ENCODE data around the gene SNIP1. TPM values are rescaled to one million over a fixed set of nuclear protein-coding genes. Genes with fewer than 3 reads are reported as not detected.
"Not testable (repeated sequence)": the region's sequence is repeated elsewhere in the genome, so short reads cannot be mapped to it uniquely, and the experiment has no call there.

The SNIP1 gene, protein sequence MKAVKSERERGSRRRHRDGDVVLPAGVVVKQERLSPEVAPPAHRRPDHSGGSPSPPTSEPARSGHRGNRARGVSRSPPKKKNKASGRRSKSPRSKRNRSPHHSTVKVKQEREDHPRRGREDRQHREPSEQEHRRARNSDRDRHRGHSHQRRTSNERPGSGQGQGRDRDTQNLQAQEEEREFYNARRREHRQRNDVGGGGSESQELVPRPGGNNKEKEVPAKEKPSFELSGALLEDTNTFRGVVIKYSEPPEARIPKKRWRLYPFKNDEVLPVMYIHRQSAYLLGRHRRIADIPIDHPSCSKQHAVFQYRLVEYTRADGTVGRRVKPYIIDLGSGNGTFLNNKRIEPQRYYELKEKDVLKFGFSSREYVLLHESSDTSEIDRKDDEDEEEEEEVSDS
- 10.6 and 18.6 TPM in 2 replicates for total RNA-seq (2014; rRNA removed)
- polyA plus RNA-seq (2012): 5.8 TPM

DNA sequence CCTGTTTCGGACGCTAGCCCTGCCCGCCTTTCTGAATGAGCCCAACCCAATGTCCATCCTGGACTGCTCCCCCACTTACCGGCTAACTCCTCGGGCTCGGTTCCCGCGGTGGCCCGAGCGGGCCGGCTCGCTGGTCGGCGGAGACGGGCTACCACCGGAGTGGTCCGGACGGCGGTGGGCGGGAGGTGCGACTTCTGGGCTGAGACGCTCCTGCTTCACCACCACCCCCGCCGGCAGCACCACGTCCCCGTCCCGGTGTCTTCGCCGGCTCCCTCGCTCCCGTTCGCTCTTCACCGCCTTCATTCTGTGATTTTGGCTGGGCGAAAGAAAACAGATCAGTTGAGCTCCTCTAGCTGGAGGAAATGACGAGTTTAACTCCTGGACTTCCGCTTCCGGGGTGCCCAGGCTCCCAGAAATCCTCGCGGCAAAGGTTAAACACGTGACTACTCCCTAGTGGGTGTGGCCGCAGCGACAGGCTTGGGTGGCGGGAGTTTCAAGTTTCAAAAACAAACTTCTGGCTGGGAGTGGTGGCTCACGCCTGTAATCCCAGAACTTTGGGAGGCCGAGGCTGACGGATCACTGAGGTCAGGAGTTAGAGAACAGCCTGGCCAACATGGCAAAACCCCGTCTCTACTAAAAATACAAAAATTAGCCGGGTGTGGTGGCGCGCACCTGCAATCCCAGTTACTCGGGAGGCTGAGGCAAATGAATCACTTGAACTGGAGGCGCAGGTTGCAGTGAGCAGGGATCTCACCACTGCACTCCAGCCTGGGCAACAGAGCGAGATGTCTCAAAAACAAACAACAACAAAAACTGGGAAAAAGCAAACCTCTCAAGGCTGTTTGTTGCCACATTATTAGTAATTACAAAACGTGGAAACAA is at the start of gene SNIP1:
Gene SNIP1 (minus strand): TSS at position 367 of the 882 bp plus-strand sequence. CDS start 64 bp downstream, at position 303.
- DNase-seq (ENCODE audit: low read depth): peak; percentile 92

DNA sequence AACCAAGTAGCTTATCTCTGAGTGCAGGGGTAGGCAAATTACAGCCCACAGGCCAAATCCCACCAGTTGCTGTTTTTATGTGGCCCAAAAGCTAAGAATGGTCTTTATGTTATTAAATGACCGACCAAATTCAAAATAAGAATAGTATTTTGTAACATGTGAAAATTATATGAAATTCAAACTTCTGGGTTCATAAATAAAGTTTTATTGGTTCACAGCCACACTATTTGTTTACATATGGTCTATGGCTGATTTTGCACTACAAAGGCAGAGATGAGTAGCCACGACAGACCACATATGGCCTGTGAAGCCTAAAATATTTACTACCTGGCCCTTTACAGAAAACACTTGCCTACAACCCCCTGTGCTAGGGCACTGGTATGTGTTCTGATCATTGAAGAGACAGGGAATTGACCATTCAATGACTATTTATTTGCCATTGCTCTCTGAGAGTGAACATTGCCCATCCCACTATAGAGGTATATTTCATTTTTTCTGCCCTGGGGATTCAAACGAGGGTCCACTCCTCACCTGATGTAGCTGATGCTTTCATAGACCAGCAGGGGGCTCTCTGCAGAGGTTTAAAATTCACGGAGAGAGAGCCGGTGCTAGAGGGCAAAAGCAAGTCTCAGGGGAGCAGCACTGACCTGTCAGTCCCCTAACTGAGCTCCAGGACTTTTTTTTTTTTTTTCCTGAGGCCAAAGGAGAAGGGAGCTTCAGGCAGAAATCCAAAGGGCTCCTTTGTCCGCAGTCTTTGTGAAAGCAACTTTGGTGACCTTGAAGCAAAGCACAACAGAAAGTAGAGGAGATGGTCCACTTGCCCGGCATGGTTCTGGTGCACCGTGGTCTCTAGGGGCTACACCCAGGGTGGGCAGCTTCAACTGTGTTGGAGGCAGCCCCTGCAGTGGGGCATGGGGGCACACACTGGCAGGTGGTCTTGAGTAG is 48.9 kb upstream of the SNIP1 start:
- DNase-seq (ENCODE audit: low read depth): peak; percentile 34

DNA sequence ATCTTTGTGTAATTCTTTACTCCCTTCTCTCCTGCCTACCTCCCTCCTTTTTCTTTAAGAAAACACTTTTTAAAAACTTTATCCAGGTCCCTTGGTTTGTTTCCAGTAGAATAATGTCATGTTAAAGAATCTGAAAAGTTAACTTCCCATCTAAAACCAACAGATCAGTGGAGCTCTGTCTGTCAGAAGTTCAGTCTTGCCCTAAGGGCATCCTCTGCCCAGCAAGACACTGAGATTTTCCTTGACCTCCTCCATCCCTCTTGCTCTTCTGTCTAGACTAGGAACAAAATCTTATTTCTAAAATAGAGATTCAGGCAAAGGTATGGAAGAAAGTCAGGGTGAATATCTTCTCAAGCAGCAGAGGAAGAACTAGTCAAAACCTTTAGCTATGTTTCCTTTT is 47.3 kb upstream of the SNIP1 start:
- no peak for DNase-seq (ENCODE audit: low read depth)

DNA sequence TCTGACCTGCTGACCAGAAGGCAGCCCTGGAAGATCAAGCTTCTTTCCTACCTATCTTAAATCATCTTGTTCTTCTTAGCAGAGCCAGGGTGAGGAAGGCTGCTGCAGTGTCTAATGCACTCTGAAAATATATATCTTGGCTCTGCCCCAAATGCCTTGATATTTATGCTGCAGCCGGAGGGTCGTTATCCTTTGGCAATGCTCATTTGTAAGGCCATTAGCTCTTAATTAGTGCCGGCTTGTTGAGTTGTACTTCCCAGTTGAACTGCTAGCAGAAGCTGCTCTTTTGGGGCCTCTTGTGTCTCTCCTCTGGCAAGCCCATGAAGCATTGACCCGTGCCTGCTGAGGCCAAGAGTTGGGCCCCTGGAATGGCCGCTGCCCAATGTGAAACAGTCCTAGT is 45.8 kb upstream of the SNIP1 start:
- DNase-seq (ENCODE audit: low read depth): no peak

DNA sequence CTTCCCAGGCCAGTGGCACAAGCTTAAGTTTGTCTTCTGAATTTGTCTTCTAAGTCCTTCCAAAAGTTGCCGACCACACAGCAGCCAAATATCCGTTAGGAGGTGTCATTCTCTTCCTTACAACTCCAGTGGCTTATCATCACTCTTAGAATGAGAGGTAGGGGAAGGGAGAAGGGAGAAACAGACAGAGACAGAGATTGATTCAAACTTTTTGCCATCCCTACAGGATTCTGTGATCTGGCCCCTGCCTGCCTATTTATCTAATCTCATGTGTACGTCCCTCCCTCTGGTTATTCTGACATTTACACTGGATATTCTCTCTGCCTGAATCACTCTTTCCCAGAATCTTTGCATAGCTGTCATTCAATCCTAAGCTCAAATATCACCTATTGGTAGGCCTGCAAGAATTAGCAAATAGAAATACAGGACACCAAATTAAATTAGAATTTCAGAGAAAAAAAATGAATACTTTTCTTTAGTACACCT is 42.1 kb upstream of the SNIP1 start:
- no peak for DNase-seq (ENCODE audit: low read depth)

DNA sequence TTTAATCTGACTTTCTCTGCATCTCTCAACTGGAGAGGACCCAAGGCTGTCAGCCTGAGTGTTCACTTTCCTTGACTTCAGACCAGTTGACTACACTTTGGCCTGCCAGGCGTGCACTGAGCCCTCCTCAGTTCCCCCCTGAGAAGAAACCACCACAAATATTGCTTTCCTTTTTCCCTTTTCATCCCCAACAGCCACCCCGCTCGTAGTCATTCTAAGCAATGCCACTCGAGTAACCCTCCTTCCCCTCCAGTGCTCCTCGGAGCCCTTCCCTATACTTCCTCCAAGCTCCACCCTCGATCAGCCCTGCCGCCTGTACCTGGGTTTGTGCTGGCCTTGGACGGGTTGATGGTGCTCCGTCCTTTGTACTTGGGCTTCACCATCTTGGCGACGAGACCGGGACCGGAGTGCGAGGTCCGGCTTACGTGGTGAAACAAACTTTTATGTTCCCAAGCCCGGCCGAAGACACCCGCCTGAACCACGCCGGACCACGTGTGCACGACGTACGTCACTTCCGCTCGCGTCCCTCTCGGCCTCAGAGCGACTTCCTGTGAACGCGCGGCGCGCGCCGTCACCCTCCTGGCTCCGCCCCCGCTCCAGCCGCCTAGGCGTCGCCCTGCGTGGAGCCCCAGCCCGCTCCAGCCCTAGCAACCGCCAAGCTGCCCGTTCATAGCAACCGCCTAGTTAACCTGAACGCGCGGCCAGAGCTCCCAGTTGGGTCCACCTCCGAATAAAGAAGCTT is 41.5 kb upstream of the SNIP1 start, which contains the start of gene GNL2:
Gene GNL2 (minus strand): TSS at position 498 of the 742 bp plus-strand sequence. CDS start 115 bp downstream, at position 383.
- peak; percentile 92 for DNase-seq (ENCODE audit: low read depth)

DNA sequence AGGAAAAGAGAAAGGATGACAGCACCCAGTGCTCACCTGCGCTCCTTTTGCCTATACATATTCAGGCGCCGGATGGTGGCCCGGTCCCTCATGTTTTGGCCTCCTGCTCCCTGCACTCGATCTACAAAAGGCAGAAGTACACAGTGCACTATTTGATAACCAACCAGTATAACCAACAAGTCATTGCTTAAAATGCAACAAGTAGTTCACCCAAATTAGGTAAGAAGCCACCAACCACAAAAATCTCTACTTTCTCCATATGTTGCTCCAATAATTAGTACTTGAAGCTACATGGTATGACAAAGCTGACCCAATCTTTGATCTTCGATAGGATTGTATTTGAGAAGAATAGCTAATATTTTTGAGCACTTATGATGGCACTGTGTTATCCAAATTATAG is 39.6 kb upstream of the SNIP1 start:
- DNase-seq (ENCODE audit: low read depth): no peak

DNA sequence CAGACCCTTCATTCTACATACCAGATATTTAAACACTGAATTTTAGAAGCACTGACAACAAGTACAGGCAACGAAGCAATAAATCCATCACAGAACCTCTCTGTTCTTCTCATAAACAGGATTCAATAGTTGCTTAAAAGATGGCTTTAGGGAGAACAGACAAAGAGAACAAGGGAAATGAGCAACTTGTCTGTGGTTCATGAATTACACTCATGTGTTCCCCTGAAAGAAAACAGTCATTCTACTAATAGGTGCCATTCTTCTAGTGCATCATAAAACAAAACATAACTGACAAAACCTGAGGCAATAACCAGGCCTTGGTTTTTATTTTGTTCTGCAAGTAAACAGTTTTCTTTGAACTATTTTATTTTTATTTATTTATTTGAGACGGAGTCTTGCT is 34.8 kb upstream of the SNIP1 start:
- DNase-seq (ENCODE audit: low read depth): no peak

DNA sequence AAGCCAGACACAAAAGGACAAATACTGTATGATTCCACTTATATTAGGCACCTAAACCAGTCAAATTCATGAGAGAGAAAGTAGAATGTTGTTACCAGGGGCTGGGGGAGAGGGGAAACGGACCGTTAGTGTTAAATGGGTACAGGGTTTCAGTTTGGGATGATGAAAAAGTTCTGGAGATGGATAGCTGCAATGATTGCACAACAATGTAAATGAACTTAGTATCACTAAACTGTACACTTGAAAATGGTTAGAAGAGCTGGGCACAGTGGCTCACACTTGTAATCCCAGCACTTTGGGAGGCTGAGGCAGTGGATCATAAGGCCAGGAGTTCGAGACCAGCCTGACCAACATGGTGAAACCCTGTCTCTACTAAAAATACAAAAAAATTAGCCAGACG is 30.5 kb upstream of the SNIP1 start:
- not testable (repeated sequence) for DNase-seq (ENCODE audit: low read depth)

DNA sequence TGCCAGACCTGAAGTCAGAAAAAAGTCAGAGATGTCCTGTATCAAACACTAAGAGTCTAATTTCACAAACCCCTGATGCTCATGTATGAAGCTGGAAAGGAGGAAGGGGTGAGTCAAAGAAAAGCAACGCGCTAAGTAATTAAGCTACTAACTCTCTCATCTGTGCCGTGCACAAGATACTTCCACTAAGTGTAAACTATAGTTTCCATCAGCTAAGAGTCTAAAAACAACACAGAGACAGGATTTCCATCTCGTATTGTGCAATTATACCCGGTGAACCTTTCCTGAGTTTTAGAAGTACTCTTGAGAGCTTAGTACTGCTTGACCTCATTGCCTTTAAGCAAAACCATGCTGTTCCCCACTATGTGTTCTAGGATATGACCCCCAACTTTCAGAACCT is 21.6 kb upstream of the SNIP1 start:
- DNase-seq (ENCODE audit: low read depth): peak; percentile 17

DNA sequence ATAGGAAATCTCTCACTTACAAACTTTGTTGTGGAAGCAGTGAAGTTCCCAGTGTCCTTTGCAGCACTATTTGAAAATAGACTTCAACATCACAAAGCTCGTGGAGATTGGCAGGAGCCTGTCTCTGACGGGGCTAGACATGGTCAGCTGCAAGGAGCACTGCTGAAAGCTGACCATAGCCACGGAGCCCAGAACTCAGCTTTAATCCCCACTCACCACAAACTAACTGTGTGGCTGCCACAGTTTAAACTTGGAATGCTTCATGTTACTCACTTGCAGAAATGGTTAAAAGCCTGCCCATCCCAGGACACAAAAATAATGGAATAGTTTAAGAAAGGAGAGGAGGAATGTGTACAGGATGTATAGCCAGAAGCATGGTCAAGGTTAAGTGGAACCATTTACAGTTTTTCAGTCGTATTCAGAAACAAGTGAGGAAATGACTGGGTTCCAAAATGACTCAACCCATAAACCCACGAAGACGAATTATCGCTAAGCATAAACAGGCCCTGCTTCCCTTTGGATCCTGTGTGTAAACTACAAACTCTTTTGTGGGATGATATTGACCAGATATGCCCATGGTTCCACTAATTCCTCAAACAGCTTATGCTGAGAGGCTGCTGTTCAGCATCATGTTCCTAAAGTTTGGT is 20.9 kb upstream of the SNIP1 start:
- DNase-seq (ENCODE audit: low read depth): peak; percentile 80

DNA sequence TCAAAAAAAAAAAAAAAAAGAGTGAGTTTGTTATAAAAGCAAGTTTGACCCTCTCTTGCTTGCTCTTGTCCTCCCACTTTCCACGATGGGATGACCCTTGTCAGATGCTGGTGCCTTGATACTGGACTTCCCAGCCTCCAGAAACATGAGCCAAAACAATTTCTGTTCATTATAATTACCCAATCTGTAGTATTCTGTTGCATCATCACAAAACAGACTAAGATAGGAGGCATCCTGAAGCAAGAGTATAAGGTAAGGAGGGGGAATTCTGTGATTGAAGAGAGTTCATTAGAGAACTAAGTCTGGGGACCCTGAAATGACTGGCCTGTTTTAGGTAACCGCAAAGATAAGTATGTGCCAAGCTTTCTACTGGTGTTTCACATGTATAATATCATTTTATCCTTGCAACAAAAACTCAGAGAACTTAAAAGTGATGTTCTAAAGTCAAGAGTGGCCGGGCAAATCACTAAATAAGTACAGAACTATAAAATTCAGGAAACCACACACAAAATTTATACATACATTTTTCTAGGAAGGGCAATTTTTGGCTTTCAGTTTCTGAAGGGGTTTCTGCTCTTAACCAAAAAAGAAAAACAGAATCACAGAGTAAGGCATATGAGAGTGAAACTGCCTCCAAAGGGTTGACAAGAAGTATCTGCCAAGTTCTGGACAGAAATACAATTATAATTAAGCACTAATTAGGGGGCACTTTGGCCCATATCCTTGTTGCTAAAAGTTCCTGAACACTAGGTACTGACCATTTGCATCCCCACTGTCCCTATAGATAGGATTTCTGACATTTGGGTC is 16.6 kb upstream of the SNIP1 start:
- DNase-seq (ENCODE audit: low read depth): no peak

DNA sequence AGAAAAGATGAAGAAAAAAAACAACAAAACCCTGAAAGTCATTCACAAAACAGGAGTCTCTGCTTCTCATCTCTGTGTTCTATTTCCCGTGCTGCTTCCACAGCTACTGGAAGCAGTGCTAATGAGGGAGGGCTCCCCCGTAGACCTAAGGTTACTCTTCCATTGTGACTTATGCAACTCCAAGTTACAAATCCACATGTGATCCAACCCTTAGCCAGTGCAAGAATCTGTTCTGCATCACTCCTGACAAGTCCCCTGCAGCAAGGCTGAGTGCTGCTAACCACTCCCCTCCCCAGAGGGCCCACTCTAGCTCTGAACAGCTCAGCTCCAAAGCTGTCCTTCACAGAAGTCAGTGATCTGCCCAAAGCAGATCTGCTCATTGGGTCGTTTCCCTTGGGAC is 12.9 kb upstream of the SNIP1 start:
- no peak for DNase-seq (ENCODE audit: low read depth)

DNA sequence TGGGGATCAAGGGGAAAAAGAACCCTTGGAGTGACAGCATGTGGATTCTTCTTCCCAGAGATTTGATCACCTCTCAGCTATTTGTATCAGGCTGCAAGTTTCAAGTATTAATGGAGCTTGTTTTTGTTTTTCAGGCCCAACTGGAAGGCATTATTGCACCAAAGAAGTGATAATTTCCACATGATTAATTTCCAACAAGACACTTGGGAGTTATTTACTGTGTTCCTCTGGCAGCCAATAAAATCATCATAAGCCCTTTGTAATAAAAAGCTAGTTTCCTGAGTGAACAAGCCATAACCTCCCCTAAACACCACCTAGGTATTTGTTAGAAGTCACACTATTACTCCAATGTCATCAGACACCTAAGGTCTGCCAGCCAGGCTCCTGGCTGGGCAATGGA is 10.8 kb upstream of the SNIP1 start:
- no peak for DNase-seq (ENCODE audit: low read depth)

DNA sequence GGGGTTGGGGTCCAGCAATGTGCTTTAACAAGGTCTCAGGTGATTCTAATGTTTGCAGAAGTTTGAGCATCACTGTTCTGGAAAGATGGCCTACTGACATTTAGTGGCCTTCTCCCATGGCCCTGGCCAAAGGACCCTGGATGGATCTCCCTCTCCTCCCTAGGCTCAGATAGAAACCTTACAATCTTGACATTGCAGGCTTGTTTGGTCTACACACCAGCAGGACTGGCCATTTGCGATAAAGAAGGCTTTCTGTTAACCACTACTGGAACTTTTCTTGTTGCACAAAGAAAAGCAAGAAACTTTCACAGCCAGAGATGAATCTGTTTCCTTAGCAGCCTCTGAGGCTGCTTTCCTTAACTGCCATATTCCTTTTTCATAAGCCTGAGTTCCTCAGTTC is 8.9 kb upstream of the SNIP1 start:
- DNase-seq (ENCODE audit: low read depth): no peak

DNA sequence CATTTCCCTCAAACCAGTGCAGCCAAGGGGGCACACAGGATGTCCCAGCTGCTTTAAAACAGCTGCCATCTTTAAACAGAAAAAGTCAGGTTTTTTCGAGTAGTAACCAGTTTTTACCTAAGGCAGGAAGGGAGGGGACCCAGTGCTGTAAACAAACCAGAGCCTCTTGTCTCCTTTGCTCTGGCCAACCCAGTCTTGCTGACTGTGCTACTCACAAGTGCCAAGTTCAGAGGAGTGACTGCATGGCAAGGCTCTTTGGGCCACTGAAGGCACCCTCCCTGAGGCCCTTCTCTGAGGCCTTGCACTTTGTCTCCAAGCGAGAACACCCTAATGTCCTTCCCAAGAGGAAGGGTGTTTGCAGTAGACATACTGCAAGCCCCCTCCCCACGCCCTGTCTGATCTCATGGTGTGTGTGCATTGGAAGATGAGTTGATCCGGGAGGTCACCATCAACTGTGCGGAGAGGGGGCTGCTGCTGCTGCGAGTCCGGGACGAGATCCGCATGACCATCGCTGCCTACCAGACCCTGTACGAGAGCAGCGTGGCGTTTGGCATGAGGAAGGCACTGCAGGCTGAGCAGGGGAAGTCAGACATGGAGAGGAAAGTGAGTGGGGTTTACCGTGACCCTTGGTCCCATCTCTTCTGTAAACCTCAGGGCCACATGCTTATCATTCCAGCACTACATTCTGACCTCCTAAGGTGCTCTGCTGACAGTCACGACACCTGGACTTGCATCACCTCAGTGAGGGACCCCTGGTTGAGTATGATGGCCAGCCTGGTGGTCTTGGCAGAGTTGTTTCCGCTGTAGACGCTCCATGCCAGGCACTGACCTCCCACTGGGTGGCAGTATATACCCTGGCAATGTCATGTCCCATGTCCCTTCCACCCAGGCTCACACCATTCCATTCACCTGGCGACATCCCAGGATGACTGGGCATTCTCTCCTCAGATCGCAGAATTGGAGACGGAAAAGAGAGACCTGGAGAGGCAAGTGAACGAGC is 7.3 kb upstream of the SNIP1 start:
- DNase-seq (ENCODE audit: low read depth): peak; percentile 28

DNA sequence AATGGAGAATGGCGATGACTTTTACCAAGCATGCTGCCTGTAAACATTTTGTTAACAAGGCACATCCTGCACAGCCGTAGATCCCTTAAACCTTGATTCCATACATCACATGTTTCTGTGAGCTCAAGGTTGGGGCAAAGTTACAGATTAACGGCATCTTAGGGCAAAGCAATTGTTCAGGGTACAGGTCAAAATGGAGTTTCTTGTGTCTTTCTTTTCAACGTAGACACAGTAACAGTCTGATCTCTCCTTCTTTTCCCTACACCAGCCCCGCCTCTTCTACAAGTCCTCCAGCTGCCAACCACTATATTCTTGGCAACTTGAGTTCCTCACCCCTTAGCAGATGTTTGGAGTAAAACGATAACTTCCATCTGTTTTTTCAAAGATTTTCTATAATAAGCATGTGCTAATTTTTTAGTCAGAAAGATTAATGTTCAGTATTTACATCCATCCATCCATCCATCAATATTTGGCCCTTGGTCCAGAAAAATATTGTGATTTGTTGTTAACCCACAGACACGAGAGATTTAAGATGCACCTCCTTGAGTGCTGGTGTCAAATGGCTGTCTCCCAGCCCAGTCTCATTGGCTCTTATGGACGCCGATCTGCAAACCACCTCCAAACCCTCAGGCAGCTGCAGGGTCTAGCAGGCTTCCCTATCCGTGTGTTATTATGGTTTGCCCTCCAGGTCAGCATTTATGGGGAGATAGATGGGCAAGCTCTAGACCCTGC is 6.5 kb upstream of the SNIP1 start:
- DNase-seq (ENCODE audit: low read depth): no peak

Measured in LHCN-M2 (cell line).